Fibroblast of villous mesenchyme (primary cell): ENCODE measurements around the gene AOPEP. TPM values are rescaled to one million over a fixed set of nuclear protein-coding genes. Genes with fewer than 3 reads are reported as not detected.

Experiments used
- DNase-seq: peaks from one replicate; pipeline ENCODE4 v3.0.0-alpha.2; 2010; ENCODE audit warnings: low read depth
- H3K4me3 ChIP-seq: 2 replicates; pipeline ENCODE4 v1.5.1; 2011; ENCODE audit warnings: low read depth, mild to moderate bottlenecking, low read length
- total RNA-seq: library from RNA; depleted of rRNA; stranded (reverse); fragments of >200 nt; gene quantifications from 2 replicates; pipeline ENCODE4 v1.2.3, GENCODE V29; 2012
- TF ChIP-seq, protein P1 (sequence below): IDR thresholded peaks from 2 replicates; pipeline ENCODE4 v1.5.1; 2012; ENCODE audit warnings: low read depth, mild to moderate bottlenecking, low read length; ENCODE audit not compliant: insufficient read depth

Gene AOPEP
- total RNA-seq, 1 donor: 153 TPM

- DNase-seq: no peak
- TF ChIP-seq, protein P1, sequence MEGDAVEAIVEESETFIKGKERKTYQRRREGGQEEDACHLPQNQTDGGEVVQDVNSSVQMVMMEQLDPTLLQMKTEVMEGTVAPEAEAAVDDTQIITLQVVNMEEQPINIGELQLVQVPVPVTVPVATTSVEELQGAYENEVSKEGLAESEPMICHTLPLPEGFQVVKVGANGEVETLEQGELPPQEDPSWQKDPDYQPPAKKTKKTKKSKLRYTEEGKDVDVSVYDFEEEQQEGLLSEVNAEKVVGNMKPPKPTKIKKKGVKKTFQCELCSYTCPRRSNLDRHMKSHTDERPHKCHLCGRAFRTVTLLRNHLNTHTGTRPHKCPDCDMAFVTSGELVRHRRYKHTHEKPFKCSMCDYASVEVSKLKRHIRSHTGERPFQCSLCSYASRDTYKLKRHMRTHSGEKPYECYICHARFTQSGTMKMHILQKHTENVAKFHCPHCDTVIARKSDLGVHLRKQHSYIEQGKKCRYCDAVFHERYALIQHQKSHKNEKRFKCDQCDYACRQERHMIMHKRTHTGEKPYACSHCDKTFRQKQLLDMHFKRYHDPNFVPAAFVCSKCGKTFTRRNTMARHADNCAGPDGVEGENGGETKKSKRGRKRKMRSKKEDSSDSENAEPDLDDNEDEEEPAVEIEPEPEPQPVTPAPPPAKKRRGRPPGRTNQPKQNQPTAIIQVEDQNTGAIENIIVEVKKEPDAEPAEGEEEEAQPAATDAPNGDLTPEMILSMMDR: no peak
These were observed 74.7 kb downstream of the AOPEP start for GRCh38 chr9:94801234-94801633.

GRCh38 chr9:94801681-94802080 is 75.2 kb downstream of the AOPEP start:
- TF ChIP-seq, protein P1: no peak
- peak; percentile 34 for DNase-seq

More at GRCh38 chr9:94801234-94801633, 74.7 kb downstream of the AOPEP start:
- no peak overlapping the region for H3K4me3 ChIP-seq

GRCh38 chr9:94802251-94802650 is 75.8 kb downstream of the AOPEP start:
- TF ChIP-seq, protein P1: no peak
- no peak for DNase-seq
- H3K4me3 ChIP-seq: no peak overlapping the region

More at GRCh38 chr9:94801681-94802080, 75.2 kb downstream of the AOPEP start:
- H3K4me3 ChIP-seq: no peak overlapping the region

DNA sequence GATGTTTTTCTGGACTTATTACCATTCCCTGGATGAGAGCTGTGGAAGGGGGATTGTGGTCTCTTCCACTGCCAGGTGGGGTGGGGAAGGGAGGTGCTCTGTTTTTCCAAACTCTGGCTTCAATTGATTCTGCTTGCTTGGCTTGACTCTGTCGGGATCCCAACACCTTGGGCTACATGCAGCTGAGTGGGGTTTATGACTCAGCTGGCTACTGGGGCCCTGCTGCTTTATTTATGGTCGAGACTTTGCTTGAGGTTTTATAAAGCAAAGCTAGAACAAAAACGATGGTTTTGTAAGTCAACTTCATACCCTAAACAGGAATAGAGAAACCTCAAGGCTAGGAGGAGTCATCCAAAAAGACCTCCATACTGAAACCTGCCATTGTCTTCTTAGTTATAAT is 76.3 kb downstream of the AOPEP start:
- TF ChIP-seq, protein P1: no peak
- no peak overlapping the region for H3K4me3 ChIP-seq
- peak; percentile 74 for DNase-seq

DNA sequence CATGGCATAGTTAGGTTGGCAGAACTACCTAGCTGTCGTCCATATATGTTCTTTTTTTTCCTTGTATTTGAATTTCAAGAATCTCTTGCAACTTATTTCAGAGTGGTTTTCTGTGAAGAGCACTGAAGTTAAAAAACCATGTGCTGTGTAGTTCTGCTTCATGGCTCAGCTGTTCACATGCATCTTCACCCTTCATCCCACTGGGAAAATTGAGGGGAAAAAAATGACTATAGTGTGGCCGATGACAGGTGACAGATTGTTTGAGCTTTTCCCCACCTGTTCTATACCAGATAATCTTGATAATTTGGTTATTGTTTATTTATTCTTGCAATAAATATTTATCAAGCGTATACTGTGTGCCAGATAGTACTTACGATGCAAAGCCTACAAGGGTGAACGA is 77.8 kb downstream of the AOPEP start:
- TF ChIP-seq, protein P1: no peak
- DNase-seq: no peak

DNA sequence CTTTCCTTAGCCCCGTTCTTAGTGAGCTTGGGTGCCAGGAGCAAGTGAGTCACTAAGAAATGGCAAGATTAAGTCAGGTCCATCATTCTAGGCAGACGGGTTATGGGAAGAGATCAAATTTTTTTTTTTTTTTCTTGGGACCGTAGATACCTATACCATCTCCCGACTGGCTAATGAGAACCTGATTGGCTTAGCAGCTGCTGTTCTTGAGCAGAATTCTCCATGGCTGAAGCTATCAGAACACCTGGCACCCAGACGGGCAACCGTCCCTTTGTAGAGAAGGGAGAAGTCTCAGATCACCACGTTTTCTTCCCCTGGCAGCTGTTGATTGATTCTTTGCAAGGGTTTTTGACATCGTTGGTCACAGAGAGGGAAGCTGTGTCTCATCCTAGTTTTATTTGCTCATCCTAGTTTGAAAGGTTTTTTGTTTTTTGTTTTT is 78.6 kb downstream of the AOPEP start:
- TF ChIP-seq, protein P1: no peak
- DNase-seq: no peak
- no peak overlapping the region for H3K4me3 ChIP-seq

More for the DNA sequence above, 77.8 kb downstream of the AOPEP start:
- no peak overlapping the region for H3K4me3 ChIP-seq

GRCh38 chr9:94805585-94805984 is 79.1 kb downstream of the AOPEP start:
- peak; percentile 99 for DNase-seq
- H3K4me3 ChIP-seq: no peak overlapping the region

More at GRCh38 chr9:94805585-94805984, 79.1 kb downstream of the AOPEP start:
- TF ChIP-seq, protein P1: no peak
